Activated naive CD8-positive, alpha-beta T cell treated with anti-CD3 and anti-CD28 coated beads, Interleukin-2, amount 10 ng/mL, durations not matched to agents 7 days and 5 days (primary cell): ENCODE data around the gene CAP1. TPM values are rescaled to one million over a fixed set of nuclear protein-coding genes. Genes with fewer than 3 reads are reported as not detected.

Experiments used
- ATAC-seq: fragments of 150-1000 bp; cut with Tn5 transposase; one replicate; pipeline ENCODE4 v1.10.0; 2021; ENCODE audit warnings: low read depth, moderate library complexity
- POLR2A ChIA-PET: fragments of 350-600 bp; sonication (Branson Sonifier 250); formaldehyde crosslinking; loops from one replicate; lab custom pipeline; 2021; ENCODE audit warnings: antibody characterized with exemption; lab: Charles Lee
- DNase-seq: peaks from one replicate; pipeline ENCODE4 v3.0.0; 2021
- H3K27ac Mint-ChIP-seq: one replicate; pipeline ENCODE4 v1.8.0; 2022; ENCODE audit warnings: mild to moderate bottlenecking, mixed read lengths
- H3K27me3 Mint-ChIP-seq: one replicate; pipeline ENCODE4 v1.8.0; 2022; ENCODE audit warnings: mild to moderate bottlenecking, moderate library complexity, mixed read lengths
- H3K36me3 Mint-ChIP-seq: one replicate; pipeline ENCODE4 v1.8.0; 2021; ENCODE audit warnings: mild to moderate bottlenecking, mixed read lengths
- H3K4me1 Mint-ChIP-seq: one replicate; pipeline ENCODE4 v1.8.0; 2021; ENCODE audit warnings: mixed read lengths
- H3K4me3 Mint-ChIP-seq: one replicate; pipeline ENCODE4 v1.8.0; 2022; ENCODE audit warnings: mild to moderate bottlenecking, moderate library complexity, mixed read lengths
- H3K9me3 Mint-ChIP-seq: one replicate; pipeline ENCODE4 v1.8.0; 2021; ENCODE audit warnings: mixed read lengths
- total RNA-seq, 2 experiments: library from RNA; stranded (reverse); gene quantifications; one replicate each; pipeline ENCODE4 v1.2.3, GENCODE V29; 2021

The CAP1 gene
- total RNA-seq, 2 experiments from 2014 or later: 579 to 614 TPM

- POLR2A ChIA-PET: interaction anchor here (0.7 to 1.0 kb wide), 2 partner anchors 85 to 279 kb away, joined by 3 to 4 read pairs; no protein-coding TSS in a partner anchor
- Mint-ChIP-seq H3K4me1 (peaks cover 28% of the 10 kb centered on the region), H3K27me3 (peaks cover 5% of the 10 kb centered on the region), H3K4me3 (peak overlapping the region; percentile 4), H3K27ac (peak overlapping the region; percentile 17), H3K36me3 (peaks cover 8% of the 10 kb centered on the region), H3K9me3 (no peaks in the 10 kb centered on the region)
- DNase-seq: no peak
- no peak for ATAC-seq
Observed at GRCh38 chr1:40095806-40096205, 55.3 kb downstream of the CAP1 start.

GRCh38 chr1:40096646-40096976, 56.1 kb downstream of the CAP1 start:
- H3K27ac Mint-ChIP-seq: peak overlapping the region; percentile 93
- POLR2A ChIA-PET: interaction anchor here (0.6 to 1.0 kb wide), 5 partner anchors 19 to 784 kb away, joined by 3 to 5 read pairs (median 3); no protein-coding TSS in a partner anchor
- H3K4me1 Mint-ChIP-seq: peaks cover 28% of the 10 kb centered on the region
- H3K9me3 Mint-ChIP-seq: no peaks in the 10 kb centered on the region
- H3K27me3 Mint-ChIP-seq: peaks cover 9% of the 10 kb centered on the region
- no peak for DNase-seq
- peaks cover 4% of the 10 kb centered on the region for H3K36me3 Mint-ChIP-seq
- ATAC-seq: peak; percentile 41
- H3K4me3 Mint-ChIP-seq: peak overlapping the region; percentile 92

GRCh38 chr1:40096977-40097782, 56.7 kb downstream of the CAP1 start, which contains the start of gene PPT1:
Gene PPT1 (minus strand): TSS chr1:40097252. CDS start chr1:40097238, 14 bp downstream.
- ATAC-seq (peak; percentile 88), DNase-seq (peak; percentile 87)
- H3K4me3 Mint-ChIP-seq: peak within 1 kb of the TSS; percentile 92
- H3K27ac Mint-ChIP-seq: peak within 1 kb of the TSS; percentile 93
- peaks cover under 1% of the 10 kb centered on the region for H3K9me3 Mint-ChIP-seq
- H3K27me3 Mint-ChIP-seq: peaks cover 15% of the 10 kb centered on the region
- H3K36me3 Mint-ChIP-seq: peaks cover 4% of the 10 kb centered on the region
- POLR2A ChIA-PET: interaction anchor here (0.6 to 1.0 kb wide), 5 partner anchors 20 to 783 kb away, joined by 3 to 5 read pairs (median 3); no protein-coding TSS in a partner anchor
- peaks cover 28% of the 10 kb centered on the region for H3K4me1 Mint-ChIP-seq

- no peak for ATAC-seq
- H3K4me3 Mint-ChIP-seq: no peak overlapping the region
- peaks cover 5% of the 10 kb centered on the region for H3K4me1 Mint-ChIP-seq
- no peak for DNase-seq
- H3K27me3 Mint-ChIP-seq: peaks cover 33% of the 10 kb centered on the region
- POLR2A ChIA-PET: no interaction called here
- H3K9me3 Mint-ChIP-seq: peaks cover 3% of the 10 kb centered on the region
- no peaks in the 10 kb centered on the region for H3K36me3 Mint-ChIP-seq
- no peak overlapping the region for H3K27ac Mint-ChIP-seq
Observed at GRCh38 chr1:40102038-40102437, 61.5 kb downstream of the CAP1 start.

- POLR2A ChIA-PET: interaction anchor here (0.6 kb wide), 1 partner anchor 89 kb away, joined by 3 read pairs; no protein-coding TSS in a partner anchor
- H3K36me3 Mint-ChIP-seq: no peaks in the 10 kb centered on the region
- ATAC-seq: no peak
- H3K27me3 Mint-ChIP-seq: peaks cover 33% of the 10 kb centered on the region
- no peak for DNase-seq
- H3K4me3 Mint-ChIP-seq: no peak overlapping the region
- no peaks in the 10 kb centered on the region for H3K4me1 Mint-ChIP-seq
- H3K27ac Mint-ChIP-seq: no peak overlapping the region
- peaks cover 5% of the 10 kb centered on the region for H3K9me3 Mint-ChIP-seq
Observed at GRCh38 chr1:40102896-40103295, 62.4 kb downstream of the CAP1 start.

- H3K9me3 Mint-ChIP-seq: peaks cover 10% of the 10 kb centered on the region
- no peaks in the 10 kb centered on the region for H3K4me1 Mint-ChIP-seq
- no peak overlapping the region for H3K27ac Mint-ChIP-seq
- H3K27me3 Mint-ChIP-seq: peaks cover 33% of the 10 kb centered on the region
- H3K36me3 Mint-ChIP-seq: no peaks in the 10 kb centered on the region
- H3K4me3 Mint-ChIP-seq: no peak overlapping the region
- no peak for DNase-seq
- ATAC-seq: no peak
- POLR2A ChIA-PET: no interaction called here
Observed at GRCh38 chr1:40105028-40105427, 64.5 kb downstream of the CAP1 start.

GRCh38 chr1:40107290-40107959, 66.9 kb downstream of the CAP1 start:
- DNase-seq (no peak), ATAC-seq (no peak)
- H3K4me1 Mint-ChIP-seq: no peaks in the 10 kb centered on the region
- H3K27me3 Mint-ChIP-seq: peaks cover 26% of the 10 kb centered on the region
- no peak overlapping the region for H3K27ac Mint-ChIP-seq
- peaks cover 5% of the 10 kb centered on the region for H3K36me3 Mint-ChIP-seq
- POLR2A ChIA-PET: no interaction called here
- H3K9me3 Mint-ChIP-seq: peaks cover 14% of the 10 kb centered on the region
- H3K4me3 Mint-ChIP-seq: no peak overlapping the region

GRCh38 chr1:40110389-40110788, 69.9 kb downstream of the CAP1 start:
- H3K9me3 Mint-ChIP-seq: peaks cover 12% of the 10 kb centered on the region
- H3K4me1 Mint-ChIP-seq: no peaks in the 10 kb centered on the region
- ATAC-seq (no peak), DNase-seq (no peak)
- H3K27me3 Mint-ChIP-seq: peaks cover 23% of the 10 kb centered on the region
- H3K36me3 Mint-ChIP-seq: peaks cover 5% of the 10 kb centered on the region
- no peak overlapping the region for H3K4me3 Mint-ChIP-seq
- H3K27ac Mint-ChIP-seq: no peak overlapping the region
- POLR2A ChIA-PET: interaction anchor here (0.7 kb wide), 1 partner anchor 23 kb away, joined by 3 read pairs; no protein-coding TSS in a partner anchor

- POLR2A ChIA-PET: no interaction called here
- H3K4me1 Mint-ChIP-seq: no peaks in the 10 kb centered on the region
- DNase-seq: no peak
- no peak overlapping the region for H3K27ac Mint-ChIP-seq
- H3K4me3 Mint-ChIP-seq: no peak overlapping the region
- peaks cover 5% of the 10 kb centered on the region for H3K36me3 Mint-ChIP-seq
- no peak for ATAC-seq
- H3K9me3 Mint-ChIP-seq: peaks cover 8% of the 10 kb centered on the region
- peaks cover 26% of the 10 kb centered on the region for H3K27me3 Mint-ChIP-seq
Observed at GRCh38 chr1:40114400-40114799, 73.9 kb downstream of the CAP1 start.

GRCh38 chr1:40120128-40120527, 79.6 kb downstream of the CAP1 start:
- POLR2A ChIA-PET: no interaction called here

More at GRCh38 chr1:40120128-40120527, 79.6 kb downstream of the CAP1 start:
- H3K36me3 Mint-ChIP-seq: no peaks in the 10 kb centered on the region
- H3K4me3 Mint-ChIP-seq: no peak overlapping the region
- H3K27me3 Mint-ChIP-seq: peaks cover 30% of the 10 kb centered on the region
- DNase-seq (no peak), ATAC-seq (no peak)
- no peaks in the 10 kb centered on the region for H3K4me1 Mint-ChIP-seq
- no peak overlapping the region for H3K27ac Mint-ChIP-seq
- H3K9me3 Mint-ChIP-seq: no peaks in the 10 kb centered on the region

Other genes starting within 250 kb of the CAP1 start
- gene TRIT1, start 157.2 kb upstream of the CAP1 start, total RNA-seq: 10 to 100 TPM; 18.2 to 23.6 TPM
- under 1 TPM in 1 of 2 experiments, not detected in 1; 0.34 TPM for gene MYCL, start 138.8 kb upstream of the CAP1 start, total RNA-seq
- 1 to 10 TPM; 1.9 to 2.7 TPM for gene MFSD2A, start 85.6 kb upstream of the CAP1 start, total RNA-seq
- 10 to 100 TPM; 71.3 to 74.6 TPM for gene PPT1, start 56.5 kb downstream of the CAP1 start, total RNA-seq
- gene RLF, start 120.7 kb downstream of the CAP1 start, total RNA-seq: 10 to 100 TPM; 22.4 to 22.8 TPM
- not detected for gene TMCO2, start 207.2 kb downstream of the CAP1 start, total RNA-seq
- 10 to 100 TPM; 20.6 to 21.2 TPM for gene ZMPSTE24, start 217.5 kb downstream of the CAP1 start, total RNA-seq